ENCODE measurements around the gene GIGYF2. TPM values are rescaled to one million over a fixed set of nuclear protein-coding genes. Genes with fewer than 3 reads are reported as not detected.

Gene GIGYF2
- total and polyA plus RNA-seq, 2 of the 4 experiments (the other 2 are of a cell fraction), result 14.7 to 66.0 TPM

GRCh38 chr2:232744963-232745362 lies 47.8 kb downstream of the GIGYF2 start:
- Histone ChIP-seq H2BK5ac (ENCODE audit: low read depth, low read length, poor library complexity, severe bottlenecking) (no peak overlapping the region), H4K5ac (ENCODE audit: low read depth, low read length) (no peak overlapping the region), H3K9ac (ENCODE audit: low read depth, low read length) (no peak overlapping the region), H3K4ac (ENCODE audit: low read depth, low read length) (no peak overlapping the region), H3K79me1 (ENCODE audit: low read depth in 1 of 2, low read length in 2 of 2) (peaks cover 7 to 22% of the 10 kb centered on the region in 2 experiments), H2BK120ac (ENCODE audit: low read depth, low read length) (no peak overlapping the region), H2AFZ (replicated peaks; ENCODE audit: low read length, poor library complexity) (no peak overlapping the region), H3K9me1 (ENCODE audit: insufficient read depth, low read length) (no peaks in the 10 kb centered on the region; the same call in 1 of the 2 replicates), H4K20me1 (ENCODE audit: insufficient read depth, low read length) (no peaks in the 10 kb centered on the region), H2AK9ac (replicated peaks; ENCODE audit: low read depth, low read length, poor library complexity) (no peak overlapping the region), H2AK5ac (ENCODE audit: low read depth, low read length) (no peak overlapping the region), H3K18ac (ENCODE audit: low read depth, low read length) (no peak overlapping the region), H4K91ac (ENCODE audit: insufficient read depth, low read depth, low read length) (no peak overlapping the region), H3K23ac (ENCODE audit: low read depth, low read length) (no peak overlapping the region), H3K4me3 (ENCODE audit: insufficient read depth, low read depth, low read length) (no peak overlapping the region), H3K27ac (ENCODE audit: insufficient read depth, low read length) (no peak overlapping the region), H2BK20ac (ENCODE audit: low read depth, low read length) (no peak overlapping the region), H3K14ac (replicated peaks; ENCODE audit: low read depth, low read length) (no peak overlapping the region), H3K4me2 (ENCODE audit: low read depth, low read length) (no peak overlapping the region), H4K8ac (ENCODE audit: low read depth in 2 of 2, low read length in 2 of 2) (no peak overlapping the region), H3K36me3 (ENCODE audit: control insufficient read depth, insufficient read depth, low read length) (peaks cover 11% of the 10 kb centered on the region), H3K56ac (ENCODE audit: extremely low read depth, insufficient read depth, low read length) (no peak overlapping the region), H3K27me3 (ENCODE audit: control insufficient read depth, insufficient read depth, low read length) (no peaks in the 10 kb centered on the region), H3K9me3 (ENCODE audit: control insufficient read depth, insufficient read depth, low read length) (no peaks in the 10 kb centered on the region), H2BK15ac (ENCODE audit: low read depth, low read length) (no peak overlapping the region), H3K4me1 (ENCODE audit: control insufficient read depth, insufficient read depth, low read length) (no peaks in the 10 kb centered on the region)
- BruUV-seq (replicated peaks), result no TSS peak
- in situ Hi-C loops (cut with MboI; ENCODE audit: low sequenced_read_pairs), result no loop called here
- ATAC-seq (ENCODE audit: low read depth) (no peak), DNase-seq (no peak)
- TF ChIP-seq CHD1 (IDR thresholded peaks at IDR 0.05; ENCODE audit: low read depth, low read length), result no peak
- no peak for TF ChIP-seq FOS (IDR thresholded peaks at IDR 0.05; ENCODE audit: low read depth, low read length)
- TF ChIP-seq BHLHE40 (IDR thresholded peaks at IDR 0.05; ENCODE audit: low read depth, low read length), result no peak
- TF ChIP-seq CTCF (conservative IDR thresholded peaks at IDR 0.05; ENCODE audit: low read depth, low read length), result no peak
- no peak for TF ChIP-seq SMC3 (IDR thresholded peaks at IDR 0.05; ENCODE audit: low read depth, low read length)
- no peak for TF ChIP-seq RCOR1 (IDR thresholded peaks at IDR 0.05; ENCODE audit: insufficient replicate concordance, low read length)
- no peak for TF ChIP-seq RFX5 (IDR thresholded peaks at IDR 0.05; ENCODE audit: low read depth, low read length)
- no peak for TF ChIP-seq NFE2L2 (IDR thresholded peaks at IDR 0.05; ENCODE audit: low read depth, low read length)
- TF ChIP-seq MAZ (IDR thresholded peaks at IDR 0.05; ENCODE audit: borderline replicate concordance, low read depth, low read length), result no peak
- no peak for TF ChIP-seq MXI1 (IDR thresholded peaks at IDR 0.05; ENCODE audit: borderline replicate concordance, low read depth, low read length)
- TF ChIP-seq POLR2A (IDR thresholded peaks at IDR 0.05; ENCODE audit: low read depth, low read length), result no peak
- no peak for TF ChIP-seq MAFK (IDR thresholded peaks at IDR 0.05; ENCODE audit: low read depth, low read length)
- no peak for TF ChIP-seq CEBPB (IDR thresholded peaks at IDR 0.05; ENCODE audit: low read depth, low read length)
- TF ChIP-seq USF2 (IDR thresholded peaks at IDR 0.05; ENCODE audit: low read depth, low read length), result no peak
- TF ChIP-seq ELK1 (IDR thresholded peaks at IDR 0.05; ENCODE audit: borderline replicate concordance, low read depth, low read length), result no peak
- TF ChIP-seq RAD21 (IDR thresholded peaks at IDR 0.05; ENCODE audit: low read length), result no peak
- dilution Hi-C loops (cut with HindIII; ENCODE audit: low sequenced_read_pairs, unreplicated experiment), result no loop called here
- ChIA-PET CTCF (no interaction called here), POLR2A (ENCODE audit: unreplicated experiment) (no interaction called here)
- WGBS, 2 experiments (ENCODE audit: extremely low coverage in 2 of 2, insufficient read length in 1 of 2), result no CpG with 5 or more reads among the region's 1 CpG
- intact Hi-C loops (cut with micrococcal nuclease), result no loop called here

All from IMR-90 (cell line).